VCaP (cell line): ENCODE data around the gene ACAT2.
"Not testable (repeated sequence)": the region's sequence is repeated elsewhere in the genome, so short reads cannot be mapped to it uniquely, and the experiment has no call there.

ENCODE experiments used
- H3K27ac ChIP-seq: fragments of 450-650 bp; 2 replicates; pipeline ENCODE4 v1.5.1; 2017
- TF ChIP-seq, protein P1 (sequence below): fragments of 450-650 bp; conservative IDR thresholded peaks from 2 replicates; pipeline ENCODE4 v1.5.1; 2017; ENCODE audit warnings: mild to moderate bottlenecking, moderate library complexity

Gene ACAT2

GRCh38 chr6:159718634-159719033 is 43.2 kb upstream of the ACAT2 start:
- TF ChIP-seq, protein P1, sequence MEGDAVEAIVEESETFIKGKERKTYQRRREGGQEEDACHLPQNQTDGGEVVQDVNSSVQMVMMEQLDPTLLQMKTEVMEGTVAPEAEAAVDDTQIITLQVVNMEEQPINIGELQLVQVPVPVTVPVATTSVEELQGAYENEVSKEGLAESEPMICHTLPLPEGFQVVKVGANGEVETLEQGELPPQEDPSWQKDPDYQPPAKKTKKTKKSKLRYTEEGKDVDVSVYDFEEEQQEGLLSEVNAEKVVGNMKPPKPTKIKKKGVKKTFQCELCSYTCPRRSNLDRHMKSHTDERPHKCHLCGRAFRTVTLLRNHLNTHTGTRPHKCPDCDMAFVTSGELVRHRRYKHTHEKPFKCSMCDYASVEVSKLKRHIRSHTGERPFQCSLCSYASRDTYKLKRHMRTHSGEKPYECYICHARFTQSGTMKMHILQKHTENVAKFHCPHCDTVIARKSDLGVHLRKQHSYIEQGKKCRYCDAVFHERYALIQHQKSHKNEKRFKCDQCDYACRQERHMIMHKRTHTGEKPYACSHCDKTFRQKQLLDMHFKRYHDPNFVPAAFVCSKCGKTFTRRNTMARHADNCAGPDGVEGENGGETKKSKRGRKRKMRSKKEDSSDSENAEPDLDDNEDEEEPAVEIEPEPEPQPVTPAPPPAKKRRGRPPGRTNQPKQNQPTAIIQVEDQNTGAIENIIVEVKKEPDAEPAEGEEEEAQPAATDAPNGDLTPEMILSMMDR, result no peak
- H3K27ac ChIP-seq, result no peak overlapping the region

DNA sequence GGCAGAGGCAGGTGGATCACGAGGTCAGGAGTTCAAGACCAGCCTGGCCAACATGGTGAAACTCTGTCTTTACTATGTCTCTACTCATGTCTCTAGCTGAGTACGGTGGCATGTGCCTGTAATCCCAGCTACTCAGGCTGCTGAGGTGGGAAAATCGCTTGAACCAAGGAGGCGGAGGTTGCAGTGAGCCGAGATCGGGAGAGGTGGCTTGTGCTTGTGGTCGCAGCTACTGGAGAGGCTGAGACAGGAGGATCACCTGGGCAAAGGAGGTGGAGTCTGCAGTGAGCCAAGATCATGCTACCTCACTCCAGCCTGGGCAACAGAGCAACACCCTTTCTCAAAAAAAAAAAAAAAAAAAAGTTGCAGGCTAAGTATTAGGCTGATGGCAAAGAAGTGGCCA is 42.6 kb upstream of the ACAT2 start:
- no peak overlapping the region for H3K27ac ChIP-seq
- TF ChIP-seq, protein P1, result no peak

- TF ChIP-seq, protein P1, result peak; percentile 75
- H3K27ac ChIP-seq, result no peak overlapping the region
These were observed 41.1 kb upstream of the ACAT2 start for GRCh38 chr6:159720708-159721107.

- not testable (repeated sequence) for H3K27ac ChIP-seq
These were observed 39.9 kb upstream of the ACAT2 start for GRCh38 chr6:159721981-159722380.

DNA sequence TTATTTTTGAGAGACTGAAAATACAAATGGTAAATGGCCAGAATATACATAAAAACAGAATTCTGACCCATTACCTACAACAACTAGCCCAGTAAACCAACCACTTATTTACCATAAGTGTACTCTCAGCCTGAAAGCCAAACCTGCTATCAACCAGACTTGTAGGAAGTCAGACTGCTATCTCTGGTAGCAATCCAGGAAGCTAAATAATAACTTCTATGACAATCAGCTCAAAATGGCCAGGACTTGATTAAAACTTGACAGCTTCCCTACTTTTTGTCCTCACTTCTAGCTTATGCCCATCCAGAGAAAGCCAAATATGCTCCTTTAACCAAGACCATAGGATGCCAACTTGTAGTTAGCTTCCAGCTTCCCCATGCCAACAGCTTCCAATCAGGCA is 39.2 kb upstream of the ACAT2 start:
- H3K27ac ChIP-seq, result no peak overlapping the region
- TF ChIP-seq, protein P1, result no peak

GRCh38 chr6:159723259-159723658 is 38.6 kb upstream of the ACAT2 start:
- H3K27ac ChIP-seq, result no peak overlapping the region
- TF ChIP-seq, protein P1, result no peak

GRCh38 chr6:159724778-159725177 is 37.1 kb upstream of the ACAT2 start:
- TF ChIP-seq, protein P1, result no peak
- peak overlapping the region; percentile 97; the same call in 1 of the 2 replicates for H3K27ac ChIP-seq

DNA sequence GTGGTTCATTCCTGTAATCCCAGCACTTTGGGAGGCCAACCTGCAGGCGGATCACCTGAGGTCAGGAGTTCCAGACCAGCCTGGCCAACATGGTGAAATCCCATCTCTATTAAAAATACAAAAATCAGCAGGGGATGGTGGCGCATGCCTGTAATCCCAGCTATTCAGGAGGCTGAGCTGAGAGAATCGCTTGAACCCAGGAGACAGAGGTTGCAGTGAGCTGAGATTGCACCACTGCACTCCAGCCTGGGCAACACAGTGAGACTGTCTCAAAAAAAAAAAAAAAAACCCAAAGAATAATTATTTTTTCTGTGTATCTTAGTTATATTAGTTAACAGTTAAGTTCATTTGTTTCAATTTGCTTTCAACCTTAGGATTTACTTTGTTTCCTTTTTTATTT is 36.6 kb upstream of the ACAT2 start:
- peak overlapping the region; percentile 97; the same call in 1 of the 2 replicates for H3K27ac ChIP-seq

GRCh38 chr6:159726255-159726917 is 35.5 kb upstream of the ACAT2 start:
- TF ChIP-seq, protein P1, result no peak
- peak overlapping the region; percentile 97 for H3K27ac ChIP-seq
